ENCODE results near the gene ATP6V0B.

The ATP6V0B gene

GRCh38 chr1:43985984-43986595, 11.3 kb downstream of the ATP6V0B start:
- DNase-seq (ENCODE audit: low spot score), result no peak

- DNase-seq (ENCODE audit: low spot score), result no peak
These were observed 12.0 kb downstream of the ATP6V0B start for GRCh38 chr1:43986712-43987111.

- DNase-seq (ENCODE audit: low spot score), result no peak
These were observed 12.6 kb downstream of the ATP6V0B start for GRCh38 chr1:43987159-43987902.

- no peak for DNase-seq (ENCODE audit: low spot score)
These were observed 15.8 kb downstream of the ATP6V0B start for GRCh38 chr1:43990271-43991199.

- DNase-seq (ENCODE audit: low spot score), result no peak
These were observed 16.4 kb downstream of the ATP6V0B start for GRCh38 chr1:43991200-43991475.

GRCh38 chr1:43991476-43992231, 16.9 kb downstream of the ATP6V0B start, which contains the start of gene CCDC24:
Gene CCDC24, plus strand, starts transcription at chr1:43991599. Its CDS starts 280 bp downstream, at chr1:43991879.
- DNase-seq (ENCODE audit: low spot score), result peak; percentile 87

GRCh38 chr1:43992232-43992995, 17.7 kb downstream of the ATP6V0B start:
- DNase-seq (ENCODE audit: low spot score), result no peak

- no peak for DNase-seq (ENCODE audit: low spot score)
These were observed 18.6 kb downstream of the ATP6V0B start for GRCh38 chr1:43993206-43993914.

- no peak for DNase-seq (ENCODE audit: low spot score)
These were observed 19.3 kb downstream of the ATP6V0B start for GRCh38 chr1:43994071-43994470.

- DNase-seq (ENCODE audit: low spot score), result peak; percentile 50
These were observed 20.3 kb downstream of the ATP6V0B start for GRCh38 chr1:43994794-43995790.

- DNase-seq (ENCODE audit: low spot score), result no peak
These were observed 21.4 kb downstream of the ATP6V0B start for GRCh38 chr1:43995984-43996732.

GRCh38 chr1:43996733-43997115, 22.0 kb downstream of the ATP6V0B start:
- DNase-seq (ENCODE audit: low spot score), result no peak

- peak; percentile 88 for DNase-seq (ENCODE audit: low spot score)
These were observed 22.7 kb downstream of the ATP6V0B start for GRCh38 chr1:43997295-43997999.

- no peak for DNase-seq (ENCODE audit: low spot score)
These were observed 23.2 kb downstream of the ATP6V0B start for GRCh38 chr1:43998000-43998378.

- no peak for DNase-seq (ENCODE audit: low spot score)
These were observed 24.7 kb downstream of the ATP6V0B start for GRCh38 chr1:43999455-43999854.

- no peak for DNase-seq (ENCODE audit: low spot score)
These were observed 25.4 kb downstream of the ATP6V0B start for GRCh38 chr1:44000122-44000665.

GRCh38 chr1:44002165-44002564, 27.4 kb downstream of the ATP6V0B start:
- no peak for DNase-seq (ENCODE audit: low spot score)

Measured in SW480 (cell line).